GM23338 (cell line): ENCODE results near the gene ZNF235. TPM values are rescaled to one million over a fixed set of nuclear protein-coding genes. Genes with fewer than 3 reads are reported as not detected.

Experiments used
- ATAC-seq: fragments of 200-7000 bp; cut with Tn5 transposase; 3 replicates; pipeline ENCODE4 v1.9.1; 2020
- DNase-seq: peaks from one replicate; pipeline ENCODE4 v3.0.0-alpha.2; 2015; ENCODE audit warnings: low spot score
- H2AFZ ChIP-seq: fragments of 200-600 bp; sonication (generic); 2 replicates; pipeline ENCODE4 v1.8.0; 2016; ENCODE audit warnings: antibody characterized with exemption, mild to moderate bottlenecking, moderate library complexity
- H3F3A ChIP-seq: fragments of 200-600 bp; sonication (generic); replicated peaks from 2 replicates; pipeline ENCODE4 v1.8.0; 2017; ENCODE audit warnings: antibody characterized with exemption, mixed run types, low read depth
- H3K27ac ChIP-seq: fragments of 200-600 bp; sonication (generic); 2 replicates; pipeline ENCODE4 v1.6.1; 2016; ENCODE audit warnings: low read depth
- H3K27me3 ChIP-seq: fragments of 200-600 bp; sonication (generic); 2 replicates; pipeline ENCODE4 v1.8.0; 2016; ENCODE audit warnings: mild to moderate bottlenecking, mixed run types, moderate library complexity; ENCODE audit not compliant: insufficient read depth
- H3K36me3 ChIP-seq: fragments of 200-600 bp; sonication (generic); 2 replicates; pipeline ENCODE4 v1.8.0; 2016; ENCODE audit warnings: mild to moderate bottlenecking; ENCODE audit not compliant: insufficient read depth
- H3K4me1 ChIP-seq: fragments of 200-600 bp; sonication (generic); 2 replicates; pipeline ENCODE4 v1.8.0; 2016; ENCODE audit warnings: mild to moderate bottlenecking, moderate library complexity; ENCODE audit not compliant: insufficient read depth
- H3K4me2 ChIP-seq: fragments of 200-600 bp; sonication (generic); 2 replicates; pipeline ENCODE4 v1.7.1; 2017; ENCODE audit warnings: mixed run types
- H3K4me3 ChIP-seq: fragments of 200-600 bp; sonication (generic); 2 replicates; pipeline ENCODE4 v1.6.1; 2016; ENCODE audit warnings: mixed run types
- H3K79me2 ChIP-seq: fragments of 200-600 bp; sonication (generic); replicated peaks from 2 replicates; pipeline ENCODE4 v1.8.0; 2017; ENCODE audit warnings: mild to moderate bottlenecking; ENCODE audit not compliant: insufficient read depth
- H3K9me2 ChIP-seq: fragments of 200-600 bp; sonication (generic); 2 replicates; pipeline ENCODE4 v1.8.0; 2017; ENCODE audit not compliant: insufficient read depth
- H4K20me1 ChIP-seq: fragments of 200-600 bp; sonication (generic); replicated peaks from 2 replicates; pipeline ENCODE4 v1.8.0; 2017; ENCODE audit warnings: mild to moderate bottlenecking; ENCODE audit not compliant: insufficient read depth
- H3K27ac Mint-ChIP-seq: 2 replicates; pipeline ENCODE4 v1.8.0; 2020; ENCODE audit warnings: inconsistent platforms, mild to moderate bottlenecking, moderate library complexity, mixed read lengths
- H3K27me3 Mint-ChIP-seq: 3 replicates; pipeline ENCODE4 v1.8.0; 2022; ENCODE audit warnings: low read depth, mild to moderate bottlenecking, moderate library complexity, mixed read lengths, inconsistent platforms; ENCODE audit not compliant: insufficient read depth, poor library complexity
- H3K36me3 Mint-ChIP-seq: 3 replicates; pipeline ENCODE4 v1.8.0; 2021; ENCODE audit warnings: low read depth, mild to moderate bottlenecking, inconsistent platforms, moderate library complexity, mixed read lengths
- H3K4me1 Mint-ChIP-seq: 3 replicates; pipeline ENCODE4 v1.8.0; 2020; ENCODE audit warnings: mild to moderate bottlenecking, inconsistent platforms, mixed read lengths
- H3K4me3 Mint-ChIP-seq: 3 replicates; pipeline ENCODE4 v1.8.0; 2021; ENCODE audit warnings: moderate library complexity, mild to moderate bottlenecking, inconsistent platforms, mixed read lengths
- H3K9me3 Mint-ChIP-seq: 3 replicates; pipeline ENCODE4 v1.8.0; 2020; ENCODE audit warnings: moderate library complexity, mild to moderate bottlenecking, inconsistent platforms, mixed read lengths
- CREB1 ChIP-seq: fragments of 250-450 bp; sonication (Bioruptor Pico); IDR thresholded peaks from 2 replicates; pipeline ENCODE4 v1.5.0; 2020; ENCODE audit warnings: low read depth, mild to moderate bottlenecking, moderate library complexity
- EZH2 ChIP-seq: fragments of 200-600 bp; sonication (generic); IDR thresholded peaks from one replicate; pipeline ENCODE4 v1.8.0; 2017; ENCODE audit warnings: antibody characterized with exemption, mild to moderate bottlenecking, low read depth; ENCODE audit not compliant: unreplicated experiment
- EZH2phosphoT487 ChIP-seq: fragments of 200-600 bp; sonication (generic); IDR thresholded peaks from one replicate; pipeline ENCODE4 v1.8.1; 2018; ENCODE audit warnings: antibody characterized with exemption; ENCODE audit not compliant: unreplicated experiment
- JUNB ChIP-seq: IDR thresholded peaks from one replicate; pipeline ENCODE4 v1.6.1; 2016; ENCODE audit warnings: antibody characterized with exemption; ENCODE audit not compliant: unreplicated experiment
- NANOG ChIP-seq: IDR thresholded peaks from 2 replicates; pipeline ENCODE4 v1.6.1; 2016; ENCODE audit warnings: antibody characterized with exemption, borderline replicate concordance
- POLR2AphosphoS5 ChIP-seq: IDR thresholded peaks from 2 replicates; pipeline ENCODE4 v1.6.1; 2016; ENCODE audit warnings: antibody characterized with exemption, low read depth
- STAT1 ChIP-seq: IDR thresholded peaks from one replicate; pipeline ENCODE4 v1.6.1; 2016; ENCODE audit warnings: antibody characterized with exemption; ENCODE audit not compliant: unreplicated experiment
- ZNF114 ChIP-seq: fragments of 250-450 bp; sonication (Bioruptor Pico); IDR thresholded peaks from 2 replicates; pipeline ENCODE4 v1.5.0; 2020; ENCODE audit warnings: mild to moderate bottlenecking, moderate library complexity
- ZNF331 ChIP-seq: fragments of 250-450 bp; sonication (Bioruptor Pico); IDR thresholded peaks from 2 replicates; pipeline ENCODE4 v1.5.0; 2020; ENCODE audit warnings: low read depth, mild to moderate bottlenecking, moderate library complexity
- polyA plus RNA-seq: library from polyadenylated mRNA; unstranded; fragments of >200 nt; fragmentation: Nextera tagmentation; extraction: Ambion mirVana; gene quantifications from 2 replicates; pipeline ENCODE4 v1.2.1, GENCODE V29; 2016
- total RNA-seq: library from RNA; depleted of rRNA; stranded (reverse); fragments of >200 nt; shearing (Covaris generic); gene quantifications from 2 replicates; pipeline ENCODE4 v1.2.3, GENCODE V29; 2014
- TF ChIP-seq, protein P1 (sequence below): IDR thresholded peaks from one replicate; pipeline ENCODE4 v1.6.1; 2018; ENCODE audit warnings: antibody characterized with exemption; ENCODE audit not compliant: unreplicated experiment
- TF ChIP-seq, protein P2 (sequence below): IDR thresholded peaks from 2 replicates; pipeline ENCODE4 v1.6.1; 2016; ENCODE audit warnings: antibody characterized with exemption
- TF ChIP-seq, protein P3 (sequence below): fragments of 250-450 bp; sonication (Bioruptor Pico); IDR thresholded peaks from 2 replicates; pipeline ENCODE4 v1.5.0; 2020; ENCODE audit warnings: mild to moderate bottlenecking, moderate library complexity
- TF ChIP-seq, protein P4 (sequence below), 2 experiments: fragments of 200-600 bp in 1 of 2; sonication (generic) in 1 of 2; conservative IDR thresholded peaks; 2 replicates each; pipeline versions ENCODE4 v1.5.1 to v1.6.1; 2016 to 2017; ENCODE audit warnings: antibody characterized with exemption in 2 of 2, low read depth in 2 of 2, mild to moderate bottlenecking in 2 of 2, moderate library complexity in 1 of 2

Gene ZNF235
- total and polyA plus RNA-seq, 2 experiments from 2014 or later: 5.0 to 5.1 TPM

DNA sequence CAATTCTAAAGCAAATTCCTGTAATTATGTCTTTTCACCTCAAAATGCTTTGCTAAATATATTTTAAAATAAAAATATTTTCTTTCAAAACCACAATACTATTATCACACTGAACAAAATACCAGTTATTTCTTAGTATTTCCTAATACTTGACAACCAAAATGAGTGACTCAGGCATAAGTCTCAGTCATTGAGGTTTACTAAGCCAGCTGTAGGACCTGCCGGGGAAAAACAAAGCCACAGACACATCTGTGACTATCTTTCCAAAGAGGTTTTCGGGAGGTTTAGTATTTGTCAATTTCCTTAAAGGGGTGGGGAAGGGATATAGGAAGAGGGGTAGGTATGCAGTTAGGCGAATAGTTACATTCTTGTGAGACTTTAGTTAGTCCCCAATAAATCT is 3.2 kb upstream of the ZNF235 start:
- Histone ChIP-seq H3K9me2 (no peaks in the 10 kb centered on the region), H2AFZ (no peak overlapping the region), H3K27me3 (no peaks in the 10 kb centered on the region), H3K27ac (no peak overlapping the region), H3K4me3 (no peak overlapping the region), H3K4me2 (no peak overlapping the region), H3K79me2 (no peaks in the 10 kb centered on the region), H3F3A (no peaks in the 10 kb centered on the region), H3K36me3 (no peaks in the 10 kb centered on the region), H4K20me1 (no peaks in the 10 kb centered on the region), H3K4me1 (0 out of 2 replicates have a peak, but pooled peaks cover 5% of the 10 kb centered on the region)
- H3K27ac Mint-ChIP-seq: no peak overlapping the region
- no peak overlapping the region for H3K4me3 Mint-ChIP-seq
- peaks cover 4% of the 10 kb centered on the region; the same call in 2 of the 3 replicates for H3K36me3 Mint-ChIP-seq
- DNase-seq: no peak
- ATAC-seq: no peak
- H3K27me3 Mint-ChIP-seq: no peaks in the 10 kb centered on the region
- peaks cover 40% of the 10 kb centered on the region for H3K9me3 Mint-ChIP-seq
- H3K4me1 Mint-ChIP-seq: peaks cover 4% of the 10 kb centered on the region; the same call in 2 of the 3 replicates
- TF ChIP-seq EZH2 (no peak), CREB1 (CRISPR knock-in tag) (no peak), ZNF114 (CRISPR knock-in tag) (no peak), EZH2phosphoT487 (no peak), JUNB (no peak), ZNF331 (CRISPR knock-in tag) (no peak), NANOG (no peak), STAT1 (no peak), POLR2AphosphoS5 (no peak)
- TF ChIP-seq, protein P1, sequence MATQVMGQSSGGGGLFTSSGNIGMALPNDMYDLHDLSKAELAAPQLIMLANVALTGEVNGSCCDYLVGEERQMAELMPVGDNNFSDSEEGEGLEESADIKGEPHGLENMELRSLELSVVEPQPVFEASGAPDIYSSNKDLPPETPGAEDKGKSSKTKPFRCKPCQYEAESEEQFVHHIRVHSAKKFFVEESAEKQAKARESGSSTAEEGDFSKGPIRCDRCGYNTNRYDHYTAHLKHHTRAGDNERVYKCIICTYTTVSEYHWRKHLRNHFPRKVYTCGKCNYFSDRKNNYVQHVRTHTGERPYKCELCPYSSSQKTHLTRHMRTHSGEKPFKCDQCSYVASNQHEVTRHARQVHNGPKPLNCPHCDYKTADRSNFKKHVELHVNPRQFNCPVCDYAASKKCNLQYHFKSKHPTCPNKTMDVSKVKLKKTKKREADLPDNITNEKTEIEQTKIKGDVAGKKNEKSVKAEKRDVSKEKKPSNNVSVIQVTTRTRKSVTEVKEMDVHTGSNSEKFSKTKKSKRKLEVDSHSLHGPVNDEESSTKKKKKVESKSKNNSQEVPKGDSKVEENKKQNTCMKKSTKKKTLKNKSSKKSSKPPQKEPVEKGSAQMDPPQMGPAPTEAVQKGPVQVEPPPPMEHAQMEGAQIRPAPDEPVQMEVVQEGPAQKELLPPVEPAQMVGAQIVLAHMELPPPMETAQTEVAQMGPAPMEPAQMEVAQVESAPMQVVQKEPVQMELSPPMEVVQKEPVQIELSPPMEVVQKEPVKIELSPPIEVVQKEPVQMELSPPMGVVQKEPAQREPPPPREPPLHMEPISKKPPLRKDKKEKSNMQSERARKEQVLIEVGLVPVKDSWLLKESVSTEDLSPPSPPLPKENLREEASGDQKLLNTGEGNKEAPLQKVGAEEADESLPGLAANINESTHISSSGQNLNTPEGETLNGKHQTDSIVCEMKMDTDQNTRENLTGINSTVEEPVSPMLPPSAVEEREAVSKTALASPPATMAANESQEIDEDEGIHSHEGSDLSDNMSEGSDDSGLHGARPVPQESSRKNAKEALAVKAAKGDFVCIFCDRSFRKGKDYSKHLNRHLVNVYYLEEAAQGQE: no peak
- TF ChIP-seq, protein P2, sequence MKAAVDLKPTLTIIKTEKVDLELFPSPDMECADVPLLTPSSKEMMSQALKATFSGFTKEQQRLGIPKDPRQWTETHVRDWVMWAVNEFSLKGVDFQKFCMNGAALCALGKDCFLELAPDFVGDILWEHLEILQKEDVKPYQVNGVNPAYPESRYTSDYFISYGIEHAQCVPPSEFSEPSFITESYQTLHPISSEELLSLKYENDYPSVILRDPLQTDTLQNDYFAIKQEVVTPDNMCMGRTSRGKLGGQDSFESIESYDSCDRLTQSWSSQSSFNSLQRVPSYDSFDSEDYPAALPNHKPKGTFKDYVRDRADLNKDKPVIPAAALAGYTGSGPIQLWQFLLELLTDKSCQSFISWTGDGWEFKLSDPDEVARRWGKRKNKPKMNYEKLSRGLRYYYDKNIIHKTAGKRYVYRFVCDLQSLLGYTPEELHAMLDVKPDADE: no peak
- TF ChIP-seq, protein P3, sequence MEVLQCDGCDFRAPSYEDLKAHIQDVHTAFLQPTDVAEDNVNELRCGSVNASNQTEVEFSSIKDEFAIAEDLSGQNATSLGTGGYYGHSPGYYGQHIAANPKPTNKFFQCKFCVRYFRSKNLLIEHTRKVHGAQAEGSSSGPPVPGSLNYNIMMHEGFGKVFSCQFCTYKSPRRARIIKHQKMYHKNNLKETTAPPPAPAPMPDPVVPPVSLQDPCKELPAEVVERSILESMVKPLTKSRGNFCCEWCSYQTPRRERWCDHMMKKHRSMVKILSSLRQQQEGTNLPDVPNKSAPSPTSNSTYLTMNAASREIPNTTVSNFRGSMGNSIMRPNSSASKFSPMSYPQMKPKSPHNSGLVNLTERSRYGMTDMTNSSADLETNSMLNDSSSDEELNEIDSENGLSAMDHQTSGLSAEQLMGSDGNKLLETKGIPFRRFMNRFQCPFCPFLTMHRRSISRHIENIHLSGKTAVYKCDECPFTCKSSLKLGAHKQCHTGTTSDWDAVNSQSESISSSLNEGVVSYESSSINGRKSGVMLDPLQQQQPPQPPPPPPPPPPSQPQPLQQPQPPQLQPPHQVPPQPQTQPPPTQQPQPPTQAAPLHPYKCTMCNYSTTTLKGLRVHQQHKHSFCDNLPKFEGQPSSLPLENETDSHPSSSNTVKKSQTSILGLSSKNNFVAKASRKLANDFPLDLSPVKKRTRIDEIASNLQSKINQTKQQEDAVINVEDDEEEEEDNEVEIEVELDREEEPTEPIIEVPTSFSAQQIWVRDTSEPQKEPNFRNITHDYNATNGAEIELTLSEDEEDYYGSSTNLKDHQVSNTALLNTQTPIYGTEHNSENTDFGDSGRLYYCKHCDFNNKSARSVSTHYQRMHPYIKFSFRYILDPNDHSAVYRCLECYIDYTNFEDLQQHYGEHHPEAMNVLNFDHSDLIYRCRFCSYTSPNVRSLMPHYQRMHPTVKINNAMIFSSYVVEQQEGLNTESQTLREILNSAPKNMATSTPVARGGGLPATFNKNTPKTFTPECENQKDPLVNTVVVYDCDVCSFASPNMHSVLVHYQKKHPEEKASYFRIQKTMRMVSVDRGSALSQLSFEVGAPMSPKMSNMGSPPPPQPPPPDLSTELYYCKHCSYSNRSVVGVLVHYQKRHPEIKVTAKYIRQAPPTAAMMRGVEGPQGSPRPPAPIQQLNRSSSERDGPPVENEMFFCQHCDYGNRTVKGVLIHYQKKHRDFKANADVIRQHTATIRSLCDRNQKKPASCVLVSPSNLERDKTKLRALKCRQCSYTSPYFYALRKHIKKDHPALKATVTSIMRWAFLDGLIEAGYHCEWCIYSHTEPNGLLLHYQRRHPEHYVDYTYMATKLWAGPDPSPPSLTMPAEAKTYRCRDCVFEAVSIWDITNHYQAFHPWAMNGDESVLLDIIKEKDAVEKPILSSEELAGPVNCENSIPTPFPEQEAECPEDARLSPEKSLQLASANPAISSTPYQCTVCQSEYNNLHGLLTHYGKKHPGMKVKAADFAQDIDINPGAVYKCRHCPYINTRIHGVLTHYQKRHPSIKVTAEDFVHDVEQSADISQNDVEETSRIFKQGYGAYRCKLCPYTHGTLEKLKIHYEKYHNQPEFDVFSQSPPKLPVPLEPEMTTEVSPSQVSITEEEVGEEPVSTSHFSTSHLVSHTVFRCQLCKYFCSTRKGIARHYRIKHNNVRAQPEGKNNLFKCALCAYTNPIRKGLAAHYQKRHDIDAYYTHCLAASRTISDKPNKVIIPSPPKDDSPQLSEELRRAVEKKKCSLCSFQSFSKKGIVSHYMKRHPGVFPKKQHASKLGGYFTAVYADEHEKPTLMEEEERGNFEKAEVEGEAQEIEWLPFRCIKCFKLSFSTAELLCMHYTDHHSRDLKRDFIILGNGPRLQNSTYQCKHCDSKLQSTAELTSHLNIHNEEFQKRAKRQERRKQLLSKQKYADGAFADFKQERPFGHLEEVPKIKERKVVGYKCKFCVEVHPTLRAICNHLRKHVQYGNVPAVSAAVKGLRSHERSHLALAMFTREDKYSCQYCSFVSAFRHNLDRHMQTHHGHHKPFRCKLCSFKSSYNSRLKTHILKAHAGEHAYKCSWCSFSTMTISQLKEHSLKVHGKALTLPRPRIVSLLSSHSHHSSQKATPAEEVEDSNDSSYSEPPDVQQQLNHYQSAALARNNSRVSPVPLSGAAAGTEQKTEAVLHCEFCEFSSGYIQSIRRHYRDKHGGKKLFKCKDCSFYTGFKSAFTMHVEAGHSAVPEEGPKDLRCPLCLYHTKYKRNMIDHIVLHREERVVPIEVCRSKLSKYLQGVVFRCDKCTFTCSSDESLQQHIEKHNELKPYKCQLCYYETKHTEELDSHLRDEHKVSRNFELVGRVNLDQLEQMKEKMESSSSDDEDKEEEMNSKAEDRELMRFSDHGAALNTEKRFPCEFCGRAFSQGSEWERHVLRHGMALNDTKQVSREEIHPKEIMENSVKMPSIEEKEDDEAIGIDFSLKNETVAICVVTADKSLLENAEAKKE (CRISPR knock-in tag): no peak
- TF ChIP-seq, protein P4, sequence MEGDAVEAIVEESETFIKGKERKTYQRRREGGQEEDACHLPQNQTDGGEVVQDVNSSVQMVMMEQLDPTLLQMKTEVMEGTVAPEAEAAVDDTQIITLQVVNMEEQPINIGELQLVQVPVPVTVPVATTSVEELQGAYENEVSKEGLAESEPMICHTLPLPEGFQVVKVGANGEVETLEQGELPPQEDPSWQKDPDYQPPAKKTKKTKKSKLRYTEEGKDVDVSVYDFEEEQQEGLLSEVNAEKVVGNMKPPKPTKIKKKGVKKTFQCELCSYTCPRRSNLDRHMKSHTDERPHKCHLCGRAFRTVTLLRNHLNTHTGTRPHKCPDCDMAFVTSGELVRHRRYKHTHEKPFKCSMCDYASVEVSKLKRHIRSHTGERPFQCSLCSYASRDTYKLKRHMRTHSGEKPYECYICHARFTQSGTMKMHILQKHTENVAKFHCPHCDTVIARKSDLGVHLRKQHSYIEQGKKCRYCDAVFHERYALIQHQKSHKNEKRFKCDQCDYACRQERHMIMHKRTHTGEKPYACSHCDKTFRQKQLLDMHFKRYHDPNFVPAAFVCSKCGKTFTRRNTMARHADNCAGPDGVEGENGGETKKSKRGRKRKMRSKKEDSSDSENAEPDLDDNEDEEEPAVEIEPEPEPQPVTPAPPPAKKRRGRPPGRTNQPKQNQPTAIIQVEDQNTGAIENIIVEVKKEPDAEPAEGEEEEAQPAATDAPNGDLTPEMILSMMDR (conservative IDR thresholded peaks at IDR 0.05; ENCODE audit: low read depth in 2 of 2): no peak
